Natural killer cell (primary cell): ENCODE measurements around the gene MAP3K4. TPM values are rescaled to one million over a fixed set of nuclear protein-coding genes. Genes with fewer than 3 reads are reported as not detected.

ENCODE experiments used
- ATAC-seq, 3 donors: fragments of 150-1000 bp in 2 of 3; fragments of 200-7000 bp in 1 of 3; cut with Tn5 transposase; 1 replicate in 1 of 3; 2 replicates in 2 of 3; pipeline ENCODE4 v1.10.0; 2021; ENCODE audit warnings: mild to moderate bottlenecking in 2 of 3, moderate library complexity in 2 of 3
- DNase-seq, 2 donors: peaks; one replicate each; pipeline versions ENCODE4 v3.0.0 to v3.0.0-alpha.2; 2013 to 2021; ENCODE audit warnings: mixed read lengths in 1 of 2
- H3K27ac ChIP-seq: one replicate; pipeline ENCODE4 v1.5.1; 2013; ENCODE audit warnings: mild to moderate bottlenecking, low read length
- H3K27me3 ChIP-seq: one replicate; pipeline ENCODE4 v1.6.1; 2013; ENCODE audit warnings: low read length; ENCODE audit not compliant: control insufficient read depth, insufficient read depth
- H3K36me3 ChIP-seq: one replicate; pipeline ENCODE4 v1.6.1; 2013; ENCODE audit warnings: low read length; ENCODE audit not compliant: control insufficient read depth, insufficient read depth
- H3K4me1 ChIP-seq: one replicate; pipeline ENCODE4 v1.6.1; 2013; ENCODE audit warnings: low read length; ENCODE audit not compliant: control insufficient read depth, insufficient read depth
- H3K4me3 ChIP-seq: one replicate; pipeline ENCODE4 v1.5.1; 2013; ENCODE audit warnings: low read length
- H3K9me3 ChIP-seq: one replicate; pipeline ENCODE4 v1.6.1; 2013; ENCODE audit warnings: low read length; ENCODE audit not compliant: control insufficient read depth, insufficient read depth
- H3K27ac Mint-ChIP-seq, 2 donors: one replicate each; pipeline ENCODE4 v1.8.0; 2022; ENCODE audit warnings: mild to moderate bottlenecking in 2 of 2, mixed read lengths in 2 of 2, moderate library complexity in 1 of 2
- H3K27me3 Mint-ChIP-seq, 2 donors: one replicate each; pipeline ENCODE4 v1.8.0; 2022; ENCODE audit warnings: low read depth in 2 of 2, mixed read lengths in 2 of 2
- H3K36me3 Mint-ChIP-seq: one replicate; pipeline ENCODE4 v1.8.0; 2022; ENCODE audit warnings: mixed read lengths
- H3K4me1 Mint-ChIP-seq, 2 donors: one replicate each; pipeline ENCODE4 v1.8.0; 2022; ENCODE audit warnings: mixed read lengths in 2 of 2
- H3K4me3 Mint-ChIP-seq: one replicate; pipeline ENCODE4 v1.8.0; 2022; ENCODE audit warnings: mild to moderate bottlenecking, moderate library complexity, mixed read lengths
- H3K9me3 Mint-ChIP-seq, 2 donors: one replicate each; pipeline ENCODE4 v1.8.0; 2022; ENCODE audit warnings: mixed read lengths in 2 of 2
- CTCF ChIP-seq: fragments of 200-600 bp; IDR thresholded peaks from one replicate; pipeline ENCODE4 v1.8.0; 2022; ENCODE audit warnings: antibody characterized with exemption
- WGBS: methylation state at CpG from one replicate; pipeline ENCODE4 v1.1.7; 2013; ENCODE audit warnings: missing lambda C conversion rate; ENCODE audit not compliant: insufficient coverage; 5-methylcytosine and 5-hydroxymethylcytosine counted together
- intact Hi-C: fragments of 100-400 bp; cut with micrococcal nuclease; formaldehyde crosslinking; loops from one replicate; pipeline ENCODE4 v1.14.2; 2022
- total RNA-seq, 4 donors: library from RNA; stranded (reverse); fragments of 120-200 nt in 1 of 4; gene quantifications; one replicate each; pipeline versions ENCODE4 v1.2.3 to v1.2.4, GENCODE V29; 2013 to 2022

Gene MAP3K4
- total RNA-seq, 3 donors from 2014 or later (not counting 1 experiment from before 2014, with no cell fraction given), result 46.5 to 79.9 (median 67.0) TPM

GRCh38 chr6:161127071-161127740, 135.6 kb downstream of the MAP3K4 start:
- Mint-ChIP-seq H3K4me3 (no peak overlapping the region), H3K4me1 (no peaks in the 10 kb centered on the region), H3K9me3 (peaks cover 2 to 12% of the 10 kb centered on the region in 2 donors), H3K27ac (no peak overlapping the region), H3K27me3 (no peaks in the 10 kb centered on the region), H3K36me3 (peaks cover 38% of the 10 kb centered on the region)
- no peak overlapping the region for H3K4me3 ChIP-seq
- no peak for TF ChIP-seq CTCF
- no peaks in the 10 kb centered on the region for H3K9me3 ChIP-seq
- no peak overlapping the region for H3K27ac ChIP-seq
- H3K36me3 ChIP-seq, result no peaks in the 10 kb centered on the region
- WGBS, result 95% methylated on average over 7 of the region's 7 CpGs
- DNase-seq (no peak), ATAC-seq (no peak)
- no peaks in the 10 kb centered on the region for H3K4me1 ChIP-seq
- no peaks in the 10 kb centered on the region for H3K27me3 ChIP-seq
- intact Hi-C loops, result no loop called here

GRCh38 chr6:161128230-161128629, 136.7 kb downstream of the MAP3K4 start:
- H3K9me3 Mint-ChIP-seq, result peaks cover 2 to 12% of the 10 kb centered on the region in 2 donors
- peak in 1 of 2 donors; percentile 30 for DNase-seq
- WGBS, result 74% methylated on average over 2 of the region's 2 CpGs
- Histone ChIP-seq H3K9me3 (no peaks in the 10 kb centered on the region), H3K27ac (no peak overlapping the region), H3K36me3 (no peaks in the 10 kb centered on the region), H3K4me3 (no peak overlapping the region), H3K4me1 (no peaks in the 10 kb centered on the region), H3K27me3 (no peaks in the 10 kb centered on the region)
- intact Hi-C loops, result no loop called here
- TF ChIP-seq CTCF, result no peak
- no peaks in the 10 kb centered on the region for H3K4me1 Mint-ChIP-seq
- no peaks in the 10 kb centered on the region for H3K27me3 Mint-ChIP-seq
- H3K4me3 Mint-ChIP-seq, result no peak overlapping the region
- no peak for ATAC-seq
- H3K36me3 Mint-ChIP-seq, result peaks cover 30% of the 10 kb centered on the region
- H3K27ac Mint-ChIP-seq, result no peak overlapping the region

GRCh38 chr6:161128680-161129196, 137.2 kb downstream of the MAP3K4 start:
- no peaks in the 10 kb centered on the region for H3K4me1 Mint-ChIP-seq
- H3K27ac Mint-ChIP-seq, result peak overlapping the region in 1 of 2 donors; percentile 17
- H3K27ac ChIP-seq, result no peak overlapping the region
- peak in 1 of 2 donors; percentile 66 for DNase-seq
- no peak for TF ChIP-seq CTCF
- ATAC-seq, result no peak
- WGBS, result 85% methylated on average over 12 of the region's 12 CpGs
- intact Hi-C loops, result no loop called here
- H3K4me1 ChIP-seq, result no peaks in the 10 kb centered on the region
- H3K9me3 Mint-ChIP-seq, result peaks cover 2 to 11% of the 10 kb centered on the region in 2 donors
- no peaks in the 10 kb centered on the region for H3K27me3 Mint-ChIP-seq
- H3K4me3 ChIP-seq, result no peak overlapping the region
- H3K27me3 ChIP-seq, result no peaks in the 10 kb centered on the region
- peaks cover 25% of the 10 kb centered on the region for H3K36me3 Mint-ChIP-seq
- H3K4me3 Mint-ChIP-seq, result no peak overlapping the region
- no peaks in the 10 kb centered on the region for H3K36me3 ChIP-seq
- H3K9me3 ChIP-seq, result no peaks in the 10 kb centered on the region
